ENCODE data around the gene FAM20C.

The FAM20C gene

DNA sequence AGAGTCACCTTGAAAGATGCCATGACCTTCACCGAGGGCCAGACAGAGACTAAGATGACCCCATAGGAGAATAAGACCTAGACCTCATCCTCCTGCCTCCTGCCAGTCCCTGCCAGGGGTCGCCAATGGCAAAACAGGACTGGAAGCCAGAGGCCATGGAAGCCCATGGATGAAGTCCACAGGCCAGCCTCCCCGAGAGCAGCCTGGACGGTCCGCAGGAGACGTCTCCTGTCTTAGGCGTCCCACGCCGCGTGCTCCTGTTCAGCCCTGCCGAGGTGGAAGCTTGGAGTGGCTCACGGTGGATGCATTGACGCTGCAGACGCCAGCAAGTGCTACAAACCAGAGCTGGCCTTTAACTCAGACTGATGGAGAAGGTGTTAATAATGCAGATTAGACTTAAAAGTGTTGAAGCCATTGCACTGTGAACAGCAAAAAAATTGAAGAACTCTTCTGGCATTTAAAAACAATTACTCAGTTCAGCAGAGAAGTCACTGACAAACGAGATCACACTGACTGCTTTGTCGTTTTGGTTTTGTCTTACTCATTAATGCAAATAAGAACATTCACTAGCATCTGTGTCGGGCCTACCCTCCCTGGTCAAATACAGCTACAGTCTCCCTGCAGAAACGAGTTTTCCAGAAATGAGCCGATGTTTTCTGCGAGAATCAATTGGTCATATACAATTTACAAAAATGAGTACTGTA lies 38.1 kb upstream of the FAM20C start:
- no peak overlapping the region for H3K27ac ChIP-seq (replicated peaks)
- no peaks in the 10 kb centered on the region for H3K27me3 ChIP-seq (ENCODE audit: insufficient read depth, poor library complexity, severe bottlenecking)
- TF ChIP-seq POLR2AphosphoS5 (IDR thresholded peaks at IDR 0.05; ENCODE audit: low read depth) (no peak), SPI1 (IDR thresholded peaks at IDR 0.05; ENCODE audit: borderline replicate concordance, low read depth) (no peak), GABPA (IDR thresholded peaks at IDR 0.05; ENCODE audit: low read depth) (no peak)
- TF ChIP-seq, protein P1, sequence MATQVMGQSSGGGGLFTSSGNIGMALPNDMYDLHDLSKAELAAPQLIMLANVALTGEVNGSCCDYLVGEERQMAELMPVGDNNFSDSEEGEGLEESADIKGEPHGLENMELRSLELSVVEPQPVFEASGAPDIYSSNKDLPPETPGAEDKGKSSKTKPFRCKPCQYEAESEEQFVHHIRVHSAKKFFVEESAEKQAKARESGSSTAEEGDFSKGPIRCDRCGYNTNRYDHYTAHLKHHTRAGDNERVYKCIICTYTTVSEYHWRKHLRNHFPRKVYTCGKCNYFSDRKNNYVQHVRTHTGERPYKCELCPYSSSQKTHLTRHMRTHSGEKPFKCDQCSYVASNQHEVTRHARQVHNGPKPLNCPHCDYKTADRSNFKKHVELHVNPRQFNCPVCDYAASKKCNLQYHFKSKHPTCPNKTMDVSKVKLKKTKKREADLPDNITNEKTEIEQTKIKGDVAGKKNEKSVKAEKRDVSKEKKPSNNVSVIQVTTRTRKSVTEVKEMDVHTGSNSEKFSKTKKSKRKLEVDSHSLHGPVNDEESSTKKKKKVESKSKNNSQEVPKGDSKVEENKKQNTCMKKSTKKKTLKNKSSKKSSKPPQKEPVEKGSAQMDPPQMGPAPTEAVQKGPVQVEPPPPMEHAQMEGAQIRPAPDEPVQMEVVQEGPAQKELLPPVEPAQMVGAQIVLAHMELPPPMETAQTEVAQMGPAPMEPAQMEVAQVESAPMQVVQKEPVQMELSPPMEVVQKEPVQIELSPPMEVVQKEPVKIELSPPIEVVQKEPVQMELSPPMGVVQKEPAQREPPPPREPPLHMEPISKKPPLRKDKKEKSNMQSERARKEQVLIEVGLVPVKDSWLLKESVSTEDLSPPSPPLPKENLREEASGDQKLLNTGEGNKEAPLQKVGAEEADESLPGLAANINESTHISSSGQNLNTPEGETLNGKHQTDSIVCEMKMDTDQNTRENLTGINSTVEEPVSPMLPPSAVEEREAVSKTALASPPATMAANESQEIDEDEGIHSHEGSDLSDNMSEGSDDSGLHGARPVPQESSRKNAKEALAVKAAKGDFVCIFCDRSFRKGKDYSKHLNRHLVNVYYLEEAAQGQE (IDR thresholded peaks at IDR 0.05; ENCODE audit: insufficient replicate concordance, low read depth): no peak
- TF ChIP-seq, protein P2, sequence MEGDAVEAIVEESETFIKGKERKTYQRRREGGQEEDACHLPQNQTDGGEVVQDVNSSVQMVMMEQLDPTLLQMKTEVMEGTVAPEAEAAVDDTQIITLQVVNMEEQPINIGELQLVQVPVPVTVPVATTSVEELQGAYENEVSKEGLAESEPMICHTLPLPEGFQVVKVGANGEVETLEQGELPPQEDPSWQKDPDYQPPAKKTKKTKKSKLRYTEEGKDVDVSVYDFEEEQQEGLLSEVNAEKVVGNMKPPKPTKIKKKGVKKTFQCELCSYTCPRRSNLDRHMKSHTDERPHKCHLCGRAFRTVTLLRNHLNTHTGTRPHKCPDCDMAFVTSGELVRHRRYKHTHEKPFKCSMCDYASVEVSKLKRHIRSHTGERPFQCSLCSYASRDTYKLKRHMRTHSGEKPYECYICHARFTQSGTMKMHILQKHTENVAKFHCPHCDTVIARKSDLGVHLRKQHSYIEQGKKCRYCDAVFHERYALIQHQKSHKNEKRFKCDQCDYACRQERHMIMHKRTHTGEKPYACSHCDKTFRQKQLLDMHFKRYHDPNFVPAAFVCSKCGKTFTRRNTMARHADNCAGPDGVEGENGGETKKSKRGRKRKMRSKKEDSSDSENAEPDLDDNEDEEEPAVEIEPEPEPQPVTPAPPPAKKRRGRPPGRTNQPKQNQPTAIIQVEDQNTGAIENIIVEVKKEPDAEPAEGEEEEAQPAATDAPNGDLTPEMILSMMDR (IDR thresholded peaks at IDR 0.05; ENCODE audit: insufficient read depth, low read length): no peak
- no peak for DNase-seq (ENCODE audit: low read depth in 1 of 2, low spot score in 1 of 2)
- no peak overlapping the region for H3K4me3 ChIP-seq (replicated peaks; ENCODE audit: insufficient read depth, low read length)

DNA sequence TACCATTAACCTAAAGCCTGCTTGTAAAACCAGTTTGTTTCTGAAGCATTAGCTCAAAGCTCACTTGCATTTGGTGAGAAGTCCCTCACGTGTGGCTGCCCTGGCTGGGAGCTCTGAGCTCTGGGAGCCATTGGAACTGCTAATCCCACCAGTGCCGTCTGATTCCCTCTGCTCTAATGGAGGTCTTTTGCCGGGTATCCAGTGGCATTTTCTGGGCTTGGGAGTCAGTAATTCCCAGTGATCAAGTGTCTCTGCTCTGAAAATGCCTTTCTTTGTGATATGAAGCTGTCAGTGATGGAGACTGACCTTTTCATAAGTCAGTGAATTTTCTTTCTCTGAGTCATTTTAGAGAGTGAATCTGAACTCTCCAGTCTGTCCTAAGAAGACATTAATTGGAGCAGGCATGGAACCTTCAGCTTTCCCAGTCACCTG lies 36.9 kb upstream of the FAM20C start:
- TF ChIP-seq POLR2AphosphoS5 (IDR thresholded peaks at IDR 0.05; ENCODE audit: low read depth): no peak
- TF ChIP-seq, protein P2 (IDR thresholded peaks at IDR 0.05; ENCODE audit: insufficient read depth, low read length): no peak
- no peak for TF ChIP-seq SPI1 (IDR thresholded peaks at IDR 0.05; ENCODE audit: borderline replicate concordance, low read depth)
- TF ChIP-seq GABPA (IDR thresholded peaks at IDR 0.05; ENCODE audit: low read depth): no peak
- TF ChIP-seq, protein P1 (IDR thresholded peaks at IDR 0.05; ENCODE audit: insufficient replicate concordance, low read depth): no peak
- Histone ChIP-seq H3K4me3 (replicated peaks; ENCODE audit: insufficient read depth, low read length) (no peak overlapping the region), H3K27ac (replicated peaks) (no peak overlapping the region), H3K27me3 (ENCODE audit: insufficient read depth, poor library complexity, severe bottlenecking) (no peaks in the 10 kb centered on the region)
- DNase-seq (ENCODE audit: low read depth in 1 of 2, low spot score in 1 of 2): no peak

DNA sequence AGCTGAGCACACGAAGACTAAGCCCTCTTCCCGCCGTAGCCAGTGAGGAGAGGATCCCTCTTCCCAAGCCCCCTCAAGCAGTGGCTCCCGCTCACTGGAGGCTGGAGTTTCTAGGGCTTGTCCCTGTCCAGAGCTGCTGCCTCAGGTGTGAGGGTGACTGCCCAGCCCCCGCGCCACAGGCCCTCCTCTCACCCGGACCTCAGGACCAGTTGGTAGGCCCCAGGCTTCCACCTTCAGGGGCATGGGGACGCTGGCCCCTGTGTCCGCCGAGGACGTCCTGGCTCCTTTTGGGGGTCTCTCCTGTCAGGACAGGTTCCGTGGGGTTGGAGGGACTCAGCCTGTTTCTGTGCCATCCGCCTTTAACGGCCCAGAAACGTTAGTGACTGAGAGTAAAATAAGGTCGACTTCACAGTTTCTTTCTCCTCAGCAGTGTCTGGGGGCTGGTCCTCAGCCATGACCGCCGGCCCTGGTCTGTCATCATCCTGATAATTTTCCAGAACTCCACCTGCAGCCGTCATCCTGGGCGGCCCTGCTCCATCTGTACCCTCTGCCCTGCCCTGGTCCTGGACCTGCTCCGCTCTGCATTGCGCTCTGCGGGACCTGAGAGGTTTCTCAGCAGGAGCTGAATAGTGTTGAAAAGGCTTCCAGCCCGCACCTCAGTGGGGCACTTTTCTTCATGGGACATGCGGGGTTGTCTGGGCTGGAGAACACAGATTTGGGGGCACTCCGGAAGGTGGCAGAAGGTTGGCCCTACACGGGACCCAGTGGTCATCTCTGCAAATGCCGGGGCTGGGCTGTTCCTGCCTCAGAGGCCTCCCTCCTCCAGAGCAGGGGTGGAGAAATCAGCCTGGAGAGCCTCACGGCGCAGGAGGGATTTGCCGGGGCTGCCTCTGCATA lies 36.0 kb upstream of the FAM20C start:
- TF ChIP-seq POLR2AphosphoS5 (IDR thresholded peaks at IDR 0.05; ENCODE audit: low read depth): no peak
- TF ChIP-seq, protein P2 (IDR thresholded peaks at IDR 0.05; ENCODE audit: insufficient read depth, low read length): no peak
- no peak for TF ChIP-seq GABPA (IDR thresholded peaks at IDR 0.05; ENCODE audit: low read depth)
- TF ChIP-seq, protein P1 (IDR thresholded peaks at IDR 0.05; ENCODE audit: insufficient replicate concordance, low read depth): no peak
- TF ChIP-seq SPI1 (IDR thresholded peaks at IDR 0.05; ENCODE audit: borderline replicate concordance, low read depth): no peak
- no peak overlapping the region for H3K4me3 ChIP-seq (replicated peaks; ENCODE audit: insufficient read depth, low read length)
- no peak for DNase-seq (ENCODE audit: low read depth in 1 of 2, low spot score in 1 of 2)
- no peaks in the 10 kb centered on the region for H3K27me3 ChIP-seq (ENCODE audit: insufficient read depth, poor library complexity, severe bottlenecking)
- no peak overlapping the region for H3K27ac ChIP-seq (replicated peaks)

Data from HL-60 (cell line).